NCI-H82 treated with DMSO at 0.1 percent for 48 hours (cell line): ENCODE results near the gene SMIM27.
"Not testable (repeated sequence)": the region's sequence is repeated elsewhere in the genome, so short reads cannot be mapped to it uniquely, and the experiment has no call there.

ENCODE experiments used
- DNase-seq: peaks from one replicate; lab custom pipeline; 2025; ENCODE audit not compliant: unreplicated experiment; lab: John Stamatoyannopoulos, UW

The SMIM27 gene, protein sequence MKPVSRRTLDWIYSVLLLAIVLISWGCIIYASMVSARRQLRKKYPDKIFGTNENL

DNA sequence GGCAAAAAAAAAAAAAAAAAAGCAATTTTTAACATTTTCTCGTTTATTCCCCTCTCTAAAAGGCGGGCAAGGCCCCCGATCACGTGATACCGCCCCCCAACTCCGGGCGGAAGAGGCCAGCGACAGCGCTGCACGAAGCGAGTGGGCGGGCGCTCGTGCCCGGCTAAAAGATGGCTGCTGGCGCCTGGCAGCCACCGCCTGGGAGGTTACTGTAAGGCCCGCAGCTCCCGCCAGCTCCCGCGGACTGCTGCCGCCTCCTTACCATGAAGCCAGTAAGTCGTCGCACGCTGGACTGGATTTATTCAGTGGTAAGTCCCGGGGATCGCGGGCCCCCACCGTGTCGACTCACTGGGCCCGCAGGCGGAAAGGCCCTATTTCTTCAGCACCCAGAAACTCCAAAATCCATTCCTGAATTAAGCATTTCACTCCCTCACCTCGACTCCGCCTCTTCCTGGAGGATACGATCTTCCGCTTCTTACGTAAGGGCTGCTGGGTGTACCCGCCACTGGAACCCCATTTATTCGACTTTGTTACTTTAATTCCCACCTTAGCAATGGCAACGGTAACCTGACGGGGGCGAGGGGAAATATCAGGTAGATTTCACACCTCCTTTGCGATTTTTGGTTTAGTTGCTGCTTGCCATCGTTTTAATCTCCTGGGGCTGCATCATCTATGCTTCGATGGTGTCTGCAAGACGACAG, at the start of gene SMIM27, which contains the start of gene TOPORS:
SMIM27 (plus strand) TSS at position 156 of the 701 bp plus-strand sequence; CDS start at position 264, 108 bp downstream.
TOPORS (minus strand) TSS at position 415 of the 701 bp plus-strand sequence; CDS start at position 265, 150 bp downstream.
- peak; percentile 68 for DNase-seq

DNA sequence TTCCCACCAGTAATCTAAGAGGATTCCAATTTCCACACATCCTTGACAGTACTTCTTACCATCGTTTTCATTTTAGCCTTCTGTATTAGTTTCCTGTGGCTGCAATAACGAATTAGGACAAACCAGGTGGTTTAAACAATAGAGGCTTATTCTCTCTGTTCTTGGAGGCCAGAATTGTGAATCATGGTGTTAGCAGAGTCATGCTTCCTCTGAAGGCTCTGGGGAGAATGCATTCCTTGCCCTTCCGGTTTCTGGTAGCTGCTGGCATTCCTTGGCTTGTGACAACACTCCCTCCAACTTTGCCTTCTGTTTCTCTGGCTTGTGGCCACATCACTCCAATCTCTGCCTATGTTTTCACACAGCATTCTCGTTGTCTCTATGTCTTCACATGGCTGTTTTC, 49.7 kb upstream of the SMIM27 start:
- no peak for DNase-seq

DNA sequence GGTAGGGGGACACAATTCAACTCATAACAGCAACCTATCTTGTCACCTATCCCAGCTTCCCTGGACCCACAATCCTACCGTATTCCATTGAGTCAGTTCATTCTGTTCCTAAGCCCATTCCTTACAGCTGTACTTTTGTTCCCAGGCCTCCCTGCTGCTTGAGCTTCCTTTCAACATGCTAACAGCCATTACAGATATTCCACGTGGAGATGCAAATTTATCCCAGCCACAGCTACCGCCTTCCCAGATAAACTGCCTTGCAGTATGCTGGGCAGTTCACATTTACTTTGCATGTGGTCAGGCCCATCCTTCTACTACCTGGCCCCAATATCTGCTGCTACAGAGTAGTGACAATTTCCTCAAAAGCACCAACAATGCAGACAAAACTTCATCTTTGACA, 49.1 kb upstream of the SMIM27 start:
- DNase-seq: no peak

DNA sequence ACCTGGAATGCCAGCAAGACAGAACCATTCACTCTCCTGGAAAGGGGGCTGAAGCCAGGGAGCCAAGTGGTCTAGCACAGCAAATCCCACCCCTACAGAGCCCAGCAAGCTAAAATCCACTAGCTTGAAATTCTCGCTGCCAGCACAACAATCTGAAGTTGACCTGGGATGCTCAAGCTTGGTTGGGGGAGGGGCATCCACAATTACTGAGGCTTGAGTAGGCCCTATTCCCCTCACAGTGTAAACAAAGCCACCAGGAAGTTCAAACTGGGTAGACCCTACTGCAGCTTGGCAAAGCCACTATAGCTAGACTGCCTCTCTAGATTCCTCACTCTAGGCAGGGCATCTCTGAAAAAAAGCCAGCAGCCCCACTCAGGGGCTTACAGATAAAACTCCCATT, 43.4 kb upstream of the SMIM27 start:
- no peak for DNase-seq

DNA sequence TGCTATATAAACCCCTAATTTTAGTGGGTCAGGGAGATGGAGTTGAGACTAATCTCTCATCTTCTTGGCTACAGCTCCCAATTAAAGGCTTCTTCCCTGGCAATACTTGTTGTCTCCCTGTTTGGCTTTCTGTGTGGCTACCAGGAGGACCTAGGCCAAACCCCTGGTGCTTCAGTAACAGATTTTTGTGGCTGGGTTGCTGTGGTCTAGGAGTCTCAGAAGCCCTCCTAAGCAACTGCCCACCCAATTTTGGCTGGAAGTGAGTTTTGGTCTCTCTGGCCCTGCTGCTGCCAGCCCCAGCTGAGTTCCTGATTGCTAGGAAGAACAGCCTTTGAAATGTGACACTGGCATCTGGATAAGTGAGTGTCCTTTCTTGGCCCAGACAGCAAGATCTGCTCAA, 35.9 kb upstream of the SMIM27 start:
- DNase-seq: no peak

DNA sequence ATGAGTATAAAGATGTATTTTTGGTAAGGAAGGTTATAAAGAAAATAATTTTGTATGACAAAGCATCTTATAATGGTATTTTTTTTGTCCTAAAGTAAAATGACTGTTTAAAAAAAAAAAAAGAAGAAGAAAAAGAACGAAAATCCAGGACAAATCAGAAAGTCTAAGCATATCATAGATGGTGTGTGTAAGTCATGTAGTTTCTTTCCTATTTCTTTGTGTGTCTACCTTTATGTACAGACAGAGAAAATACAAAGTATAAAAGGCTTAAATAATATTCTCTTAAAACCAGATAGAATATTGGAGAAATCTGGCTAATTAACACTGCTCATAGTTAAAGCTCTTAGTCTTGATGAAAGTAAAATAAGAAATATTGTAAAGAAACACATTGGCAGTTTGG, 33.9 kb upstream of the SMIM27 start:
- no peak for DNase-seq

DNA sequence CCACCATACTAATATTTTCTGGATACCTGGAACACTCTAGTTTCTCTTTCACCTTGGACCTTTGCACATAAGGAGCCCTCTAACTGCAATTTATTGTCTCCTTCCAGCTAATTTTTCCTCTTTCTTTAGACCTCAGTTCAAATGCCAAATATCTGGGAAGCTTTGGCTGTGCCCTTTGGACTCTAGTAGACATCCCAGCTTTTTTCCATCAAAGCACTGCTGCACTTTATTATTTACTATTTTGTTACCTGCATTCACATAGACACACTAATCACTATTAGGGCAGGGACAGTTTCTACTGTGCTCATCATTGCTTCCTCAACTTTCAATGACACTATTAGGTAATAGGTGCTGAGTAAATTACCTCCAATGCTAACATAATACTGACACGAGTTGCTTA, 28.2 kb upstream of the SMIM27 start:
- DNase-seq: no peak

DNA sequence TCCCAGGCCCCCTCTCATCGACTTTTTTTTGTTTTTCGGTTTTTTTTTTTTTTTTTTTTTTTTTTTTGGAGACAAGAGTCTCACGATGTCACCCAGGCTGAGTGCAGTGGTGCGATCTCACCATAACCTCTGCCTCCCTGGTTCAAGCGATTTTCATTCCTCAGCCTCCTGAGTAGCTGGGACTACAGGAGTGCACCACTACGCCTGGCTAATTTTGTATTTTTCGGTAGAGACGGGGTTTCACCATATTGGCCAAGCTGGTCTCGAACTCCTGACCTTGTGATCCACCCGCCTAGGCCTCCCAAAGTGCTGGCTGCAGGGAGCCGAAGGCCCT, 27.6 kb upstream of the SMIM27 start:
- not testable (repeated sequence) for DNase-seq

DNA sequence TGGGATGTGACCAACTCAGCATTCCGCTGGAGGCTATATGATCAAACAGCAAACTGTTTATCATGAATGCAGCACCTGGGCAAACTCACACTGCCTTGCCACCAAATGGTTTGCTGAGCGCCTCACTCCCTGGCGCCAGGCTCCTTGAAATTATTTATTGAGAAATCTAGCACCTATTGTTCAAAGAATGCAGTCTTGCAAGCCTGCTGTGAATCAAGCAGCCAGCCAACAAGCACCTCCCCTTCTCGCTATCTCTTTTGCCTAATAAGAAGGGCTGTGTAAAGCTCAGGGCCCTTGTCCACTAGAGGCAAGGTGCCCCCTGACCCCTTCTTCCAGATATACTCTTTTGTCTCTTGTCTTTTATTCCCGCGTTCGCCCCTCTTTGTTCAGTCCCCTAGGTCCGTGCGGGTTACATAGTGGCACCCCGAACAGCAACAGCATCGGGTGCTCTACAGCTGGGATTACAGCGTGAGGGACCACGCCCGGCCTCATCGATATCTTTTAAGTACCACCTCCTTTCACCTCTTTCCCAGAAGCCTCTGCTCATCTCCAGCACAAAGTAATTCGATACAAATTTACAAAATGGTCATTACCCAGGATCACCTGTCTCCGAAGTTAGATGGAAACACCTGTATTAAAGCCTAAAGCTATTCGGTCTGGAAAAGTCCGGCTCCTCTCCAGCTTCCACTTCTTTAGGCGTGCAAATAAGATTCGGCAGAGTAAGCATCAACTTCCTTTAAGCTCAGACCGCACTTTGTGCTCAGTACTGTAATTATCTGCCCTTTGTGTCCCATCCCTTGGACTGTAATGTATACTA, 27.0 kb upstream of the SMIM27 start:
- no peak for DNase-seq

DNA sequence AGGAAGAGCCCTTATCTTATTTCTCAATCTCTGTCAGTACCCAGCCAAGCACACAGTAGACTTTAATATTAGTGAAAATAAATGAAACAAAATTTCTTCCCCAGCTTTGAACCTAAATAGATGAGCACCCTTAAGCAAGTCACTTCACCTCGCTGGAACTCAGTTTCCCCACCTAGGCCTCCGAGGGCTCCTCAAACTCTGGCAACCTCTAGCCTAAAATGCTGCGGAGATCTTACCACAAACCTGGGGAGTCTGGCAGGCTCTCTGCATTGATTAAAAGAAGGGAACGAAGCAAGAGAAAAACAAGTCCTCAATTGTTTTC, 26.5 kb upstream of the SMIM27 start:
- DNase-seq: no peak

DNA sequence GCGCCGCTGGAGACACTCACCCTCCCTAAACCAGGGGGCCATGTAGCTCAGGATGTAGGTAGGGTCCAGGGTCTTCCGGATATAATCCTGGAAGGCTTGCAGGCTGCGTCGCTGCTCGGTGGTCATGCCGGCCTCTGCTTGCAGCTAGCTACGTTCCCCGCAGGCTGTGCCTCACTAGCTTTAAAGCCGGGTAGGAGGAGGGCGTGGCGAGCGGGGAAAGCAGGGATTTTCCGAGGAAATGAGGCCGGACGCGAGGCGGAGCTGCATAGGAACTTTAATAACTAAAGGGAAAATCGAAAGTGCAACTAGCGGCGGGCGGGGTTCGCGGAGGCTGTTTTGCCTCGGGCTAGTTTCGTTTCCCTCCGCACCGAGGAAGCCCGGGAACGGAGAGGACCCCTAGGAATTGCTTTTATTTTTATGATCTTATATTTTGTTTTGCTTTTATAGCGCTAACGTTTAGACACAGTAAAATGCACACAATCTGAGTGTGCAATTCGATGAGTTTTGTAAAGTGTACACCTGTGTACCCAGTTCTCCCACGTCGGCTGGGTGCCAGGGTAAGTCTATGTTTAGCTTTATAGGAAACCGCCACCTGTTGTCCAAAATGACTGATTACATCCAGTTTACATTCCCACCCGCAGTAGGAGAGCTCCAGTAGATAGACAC, 26.0 kb upstream of the SMIM27 start, which contains the start of gene RIGI:
RIGI (minus strand) TSS at position 156 of the 666 bp plus-strand sequence; CDS start at position 126, 30 bp downstream.
- peak; percentile 45 for DNase-seq

DNA sequence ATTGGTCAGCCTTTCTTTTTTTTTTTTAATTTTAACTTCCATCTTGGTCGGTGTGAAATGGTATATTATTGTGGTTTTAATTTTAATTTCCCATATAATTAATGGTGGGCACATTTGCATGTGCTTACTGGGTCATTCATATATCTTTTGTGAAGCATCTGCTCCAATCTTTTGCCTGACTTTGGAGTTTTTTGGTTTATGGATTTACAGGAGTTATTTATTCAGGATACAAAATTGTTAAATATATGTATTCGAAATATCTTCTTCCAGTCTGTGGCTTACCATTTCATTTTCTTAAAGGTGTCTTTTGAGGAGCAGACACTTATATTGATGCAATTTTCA, 25.4 kb upstream of the SMIM27 start:
- DNase-seq: no peak

DNA sequence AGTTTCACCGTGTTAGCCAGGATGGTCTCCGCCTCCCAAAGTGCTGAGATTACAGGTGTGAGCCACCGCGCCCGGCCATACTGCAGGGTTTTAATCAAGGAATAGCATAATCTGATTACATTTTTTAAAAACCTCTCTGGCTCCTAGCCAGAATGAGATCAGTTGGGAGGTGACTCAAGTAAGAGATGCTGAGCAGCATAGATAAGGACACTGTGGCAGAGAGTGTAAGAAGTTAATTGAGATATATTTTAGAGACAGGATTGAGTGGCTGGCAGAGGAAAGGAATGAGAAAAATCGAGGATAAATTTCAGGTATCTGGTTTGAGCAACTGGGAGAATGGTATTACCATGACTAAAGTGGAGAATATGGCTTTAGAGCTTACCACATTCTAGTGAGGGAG, 18.8 kb upstream of the SMIM27 start:
- no peak for DNase-seq

DNA sequence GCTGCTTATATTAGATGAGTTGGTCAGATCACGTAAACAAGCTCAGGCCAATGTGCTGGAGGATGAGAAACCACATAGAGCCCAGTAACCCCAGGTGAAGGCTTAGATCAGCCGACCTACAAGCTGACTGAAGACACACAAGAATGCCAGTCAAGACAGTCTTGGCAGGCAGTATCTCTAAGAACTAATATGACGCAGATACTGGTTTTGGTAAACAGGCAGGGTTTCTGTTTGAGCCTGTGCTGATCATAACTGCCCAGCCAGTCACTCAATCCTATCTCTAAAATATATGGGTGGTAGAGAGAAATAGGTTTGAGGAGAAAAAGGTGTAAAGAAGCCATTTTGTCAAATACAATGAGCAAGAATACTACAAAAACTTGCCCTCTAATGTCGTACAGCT, 18.3 kb upstream of the SMIM27 start:
- DNase-seq: no peak

DNA sequence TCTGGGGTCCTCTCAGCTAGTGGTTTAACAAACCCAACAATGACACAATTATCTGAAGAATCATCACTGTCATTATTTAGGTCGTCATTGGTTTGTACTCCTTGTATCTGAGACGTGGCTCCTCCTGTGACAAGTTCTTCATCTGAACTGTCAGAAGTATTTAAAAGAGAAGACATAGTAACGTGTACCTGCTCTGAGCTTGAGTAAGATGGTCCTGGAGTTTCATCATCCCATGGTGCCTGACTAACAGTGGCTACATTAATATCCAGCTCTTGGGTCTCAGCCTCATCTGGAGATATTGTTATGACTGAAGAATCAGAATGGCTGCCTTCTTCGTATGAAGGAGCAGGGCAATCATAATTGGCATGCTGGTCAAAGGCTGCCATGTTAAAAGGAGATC, 9.1 kb upstream of the SMIM27 start:
- DNase-seq: no peak

DNA sequence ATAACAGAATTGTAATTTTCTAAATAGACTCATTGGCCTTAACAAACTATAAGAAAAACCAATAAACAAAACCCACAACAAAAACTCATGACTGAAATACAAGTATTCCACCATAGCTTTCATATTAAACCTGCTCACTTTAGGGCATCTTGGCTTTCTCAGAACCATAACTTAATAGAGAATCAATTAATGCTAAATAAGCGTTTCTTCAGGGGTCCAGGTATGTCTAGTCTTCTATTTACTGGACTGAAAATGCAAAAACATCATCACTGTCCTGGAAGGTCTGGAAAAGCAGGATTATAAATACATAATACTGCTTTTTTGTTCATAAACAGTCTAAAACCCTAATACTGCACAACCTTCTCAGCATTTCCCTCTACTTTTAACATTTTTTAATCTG, 6.2 kb upstream of the SMIM27 start:
- DNase-seq: no peak

DNA sequence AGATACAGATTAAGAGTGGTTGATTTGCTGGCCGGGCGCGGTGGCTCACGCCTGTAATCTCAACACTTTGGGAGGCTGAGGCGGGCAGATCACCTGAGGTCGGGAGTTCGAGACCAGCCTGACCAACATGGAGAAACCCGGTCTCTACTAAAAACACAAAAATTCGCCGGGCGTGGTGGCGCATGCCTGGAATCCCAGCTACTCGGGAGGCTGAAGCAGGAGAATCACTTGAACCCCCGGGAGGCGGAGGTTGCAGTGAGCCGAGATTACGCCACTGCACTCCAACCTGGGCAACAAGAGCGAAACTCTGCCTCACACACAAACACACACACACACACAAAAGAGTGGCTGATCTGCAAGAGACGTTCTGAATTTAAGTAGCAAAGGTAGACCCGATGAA, 3.9 kb upstream of the SMIM27 start:
- DNase-seq: not testable (repeated sequence)

DNA sequence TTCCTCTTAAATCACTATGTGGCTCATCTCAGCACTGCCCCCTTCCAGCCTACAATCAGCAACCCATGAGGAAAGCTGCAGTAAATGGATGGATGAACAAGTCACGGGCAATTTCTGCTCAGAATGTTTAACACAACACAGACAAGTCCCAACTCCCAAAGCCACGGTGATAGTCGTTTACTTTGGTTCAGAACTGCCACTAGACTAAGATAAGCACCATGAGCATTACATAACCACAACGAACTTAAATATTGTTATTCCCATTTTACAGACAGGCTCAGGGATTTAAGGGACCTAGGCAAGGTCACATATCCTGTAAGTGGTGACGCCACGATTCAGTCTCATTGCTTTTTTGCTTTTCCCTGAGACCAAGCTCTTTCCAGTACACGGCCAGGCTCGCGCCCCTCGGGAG, 2.0 kb upstream of the SMIM27 start:
- DNase-seq: no peak

DNA sequence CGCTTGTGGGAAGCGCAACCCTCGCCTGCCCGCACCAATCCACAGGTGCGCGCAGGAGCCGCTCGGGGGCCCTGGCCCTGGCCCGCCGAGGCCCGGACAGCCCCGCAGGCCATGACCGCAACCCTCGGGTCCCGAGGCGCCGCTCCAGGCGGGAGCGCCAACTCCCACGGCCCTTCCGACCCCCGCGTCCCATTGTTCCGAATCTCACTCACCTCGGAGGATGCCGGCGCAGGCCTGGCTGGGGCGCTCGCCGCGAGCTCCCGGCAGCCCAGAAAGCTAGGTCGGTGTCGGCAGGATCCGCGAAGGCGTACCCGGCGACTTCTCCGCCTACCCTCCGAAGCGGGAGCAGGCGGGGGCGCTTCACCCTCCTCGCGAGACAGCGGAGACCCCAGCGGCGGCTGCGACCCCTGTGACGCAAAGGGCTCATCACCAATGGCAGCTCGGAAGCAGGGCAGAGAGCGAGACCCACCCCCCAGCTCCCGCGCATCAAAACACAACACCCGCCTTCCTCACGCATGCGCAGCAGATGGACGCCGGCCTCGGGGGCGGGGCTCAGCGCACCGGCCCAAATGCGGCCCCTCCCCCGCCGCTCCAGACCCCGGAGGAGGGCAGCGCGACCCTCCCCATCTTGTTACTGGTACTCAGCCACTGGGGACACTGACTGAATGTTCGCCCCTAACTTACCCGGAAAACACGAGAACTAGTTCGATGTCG, 1.4 kb upstream of the SMIM27 start:
- peak; percentile 84 for DNase-seq

DNA sequence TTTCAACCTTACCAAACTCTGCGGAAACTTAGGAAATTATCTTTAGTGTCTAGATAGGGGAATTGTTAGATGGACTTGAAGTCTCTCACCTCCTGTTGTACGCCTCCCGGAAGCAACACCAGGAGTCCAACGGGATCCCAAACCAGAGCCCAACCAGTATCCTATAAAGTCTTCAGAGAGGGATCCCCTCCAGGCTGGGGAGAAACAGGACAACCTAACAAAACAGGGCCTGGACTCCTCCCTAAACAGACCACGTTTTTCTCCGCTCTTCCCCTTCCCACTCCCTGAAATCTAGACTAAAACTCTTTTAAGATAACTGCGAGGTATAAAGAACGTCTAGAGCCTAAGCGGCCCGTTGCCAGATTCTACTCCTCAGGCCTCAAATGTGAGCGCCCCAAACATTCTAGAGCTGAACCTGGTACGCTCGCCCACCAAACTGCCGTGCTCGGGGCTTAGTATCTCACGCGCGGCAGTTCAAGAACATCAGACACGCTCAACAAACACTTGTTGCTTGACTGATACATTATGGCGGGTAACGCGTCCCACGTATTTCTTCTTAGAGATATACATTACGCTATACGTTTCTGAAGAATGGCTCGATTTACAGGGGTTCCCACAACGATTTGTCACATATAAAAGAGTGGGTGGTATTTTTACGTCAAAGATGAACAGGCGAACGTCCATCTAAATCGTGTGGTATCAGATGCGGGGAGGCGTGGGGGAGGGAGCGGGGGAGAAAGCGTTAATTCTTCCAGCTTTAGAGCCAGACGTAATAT, 663 bp upstream of the SMIM27 start:
- DNase-seq: no peak

DNA sequence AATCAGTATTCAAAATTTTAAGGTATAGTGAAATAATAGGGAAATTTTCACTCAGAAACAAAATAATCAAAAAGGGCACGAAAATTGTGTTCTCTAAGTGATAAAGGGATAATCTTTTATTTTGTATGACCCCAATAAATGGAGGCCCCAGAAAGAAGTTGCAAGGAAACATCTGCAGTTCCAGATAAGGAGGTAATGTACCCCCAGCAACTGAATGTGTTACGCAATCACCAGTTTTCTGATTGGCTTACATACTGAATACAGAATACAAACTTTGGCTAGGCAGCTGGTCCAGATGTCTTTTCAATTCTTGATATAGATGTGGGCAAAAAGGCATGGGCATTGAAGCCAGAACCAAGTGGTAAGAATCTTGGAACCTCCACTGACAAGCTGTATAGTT, 2.0 kb downstream of the SMIM27 start:
- DNase-seq: no peak
